Subcutaneous adipose tissue (tissue), 4 donors: ENCODE results near the gene PFDN5. TPM values are rescaled to one million over a fixed set of nuclear protein-coding genes. Genes with fewer than 3 reads are reported as not detected.

ENCODE experiments used
- total RNA-seq, 4 donors: library from RNA; depleted of rRNA; stranded (reverse); fragments of >200 nt; gene quantifications; one replicate each; pipeline ENCODE4 v1.1.0, GENCODE V29; 2016
- TF ChIP-seq, protein P1 (sequence below): fragments of 450-650 bp; IDR thresholded peaks from one replicate; pipeline ENCODE4 v1.5.1; 2016; ENCODE audit warnings: low read depth, mild to moderate bottlenecking, control low read depth, antibody characterized with exemption, moderate library complexity

Gene PFDN5
- total RNA-seq, 4 donors from 2014 or later: 523 to 856 (median 791) TPM

- TF ChIP-seq, protein P1, sequence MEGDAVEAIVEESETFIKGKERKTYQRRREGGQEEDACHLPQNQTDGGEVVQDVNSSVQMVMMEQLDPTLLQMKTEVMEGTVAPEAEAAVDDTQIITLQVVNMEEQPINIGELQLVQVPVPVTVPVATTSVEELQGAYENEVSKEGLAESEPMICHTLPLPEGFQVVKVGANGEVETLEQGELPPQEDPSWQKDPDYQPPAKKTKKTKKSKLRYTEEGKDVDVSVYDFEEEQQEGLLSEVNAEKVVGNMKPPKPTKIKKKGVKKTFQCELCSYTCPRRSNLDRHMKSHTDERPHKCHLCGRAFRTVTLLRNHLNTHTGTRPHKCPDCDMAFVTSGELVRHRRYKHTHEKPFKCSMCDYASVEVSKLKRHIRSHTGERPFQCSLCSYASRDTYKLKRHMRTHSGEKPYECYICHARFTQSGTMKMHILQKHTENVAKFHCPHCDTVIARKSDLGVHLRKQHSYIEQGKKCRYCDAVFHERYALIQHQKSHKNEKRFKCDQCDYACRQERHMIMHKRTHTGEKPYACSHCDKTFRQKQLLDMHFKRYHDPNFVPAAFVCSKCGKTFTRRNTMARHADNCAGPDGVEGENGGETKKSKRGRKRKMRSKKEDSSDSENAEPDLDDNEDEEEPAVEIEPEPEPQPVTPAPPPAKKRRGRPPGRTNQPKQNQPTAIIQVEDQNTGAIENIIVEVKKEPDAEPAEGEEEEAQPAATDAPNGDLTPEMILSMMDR: no peak
Measured at GRCh38 chr12:53274445-53274844, 20.9 kb upstream of the PFDN5 start.

DNA sequence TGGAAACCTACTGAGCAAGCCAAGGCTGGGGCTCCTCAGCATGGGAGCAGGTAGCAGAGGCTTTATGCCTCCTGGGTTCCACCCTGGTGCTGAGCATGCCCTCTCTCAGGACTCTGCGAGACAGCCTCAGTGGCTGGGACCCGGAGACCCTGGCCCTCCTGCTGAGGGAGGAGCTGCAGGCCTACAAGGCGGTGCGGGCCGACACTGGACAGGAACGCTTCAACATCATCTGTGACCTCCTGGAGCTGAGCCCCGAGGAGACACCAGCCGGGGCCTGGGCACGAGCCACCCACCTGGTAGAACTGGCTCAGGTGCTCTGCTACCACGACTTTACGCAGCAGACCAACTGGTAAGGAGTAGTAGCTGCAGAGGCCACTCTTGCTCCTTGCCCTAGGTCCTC is 18.8 kb upstream of the PFDN5 start:
- TF ChIP-seq, protein P1: no peak

DNA sequence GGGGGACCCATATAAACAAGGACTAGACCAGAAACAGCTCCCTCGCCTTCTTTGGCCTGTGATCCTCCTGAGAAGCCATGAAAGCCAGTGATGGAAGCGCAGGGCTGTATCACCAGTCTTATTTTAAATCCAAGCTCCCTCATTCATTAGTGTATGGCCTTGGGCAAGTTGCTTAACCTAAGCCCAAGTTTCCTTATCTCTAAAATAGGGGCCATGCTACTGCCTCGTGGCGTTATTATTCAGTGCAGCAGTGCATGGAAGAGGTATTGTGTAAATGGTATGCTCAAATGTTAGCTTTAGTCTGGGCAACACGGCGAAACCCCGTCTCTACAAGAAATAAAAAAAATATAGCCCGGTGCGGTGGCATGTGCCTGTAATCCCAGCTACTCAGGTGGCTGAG is 17.4 kb upstream of the PFDN5 start:
- TF ChIP-seq, protein P1: no peak

GRCh38 chr12:53279283-53279869 is 16.0 kb upstream of the PFDN5 start:
- TF ChIP-seq, protein P1: no peak

GRCh38 chr12:53279888-53280498 is 15.3 kb upstream of the PFDN5 start:
- TF ChIP-seq, protein P1: no peak

DNA sequence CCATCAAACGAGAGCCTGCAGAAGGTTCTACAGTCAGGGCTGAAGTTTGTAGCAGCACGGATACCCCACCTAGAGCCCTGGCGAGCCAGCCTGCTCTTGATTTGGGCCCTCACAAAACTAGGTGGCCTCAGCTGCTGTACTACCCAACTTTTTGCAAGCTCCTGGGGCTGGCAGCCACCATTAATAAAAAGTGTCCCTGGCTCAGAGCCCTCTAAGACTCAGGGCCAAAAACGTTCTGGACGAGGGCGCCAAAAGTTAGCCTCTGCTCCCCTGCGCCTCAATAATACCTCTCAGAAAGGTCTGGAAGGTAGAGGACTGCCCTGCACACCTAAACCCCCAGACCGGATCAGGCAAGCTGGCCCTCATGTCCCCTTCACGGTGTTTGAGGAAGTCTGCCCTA is 8.9 kb upstream of the PFDN5 start:
- TF ChIP-seq, protein P1: no peak

GRCh38 chr12:53287741-53288216 is 7.6 kb upstream of the PFDN5 start:
- TF ChIP-seq, protein P1: no peak
